ENCODE data around the gene MYO5C.

Gene MYO5C

DNA sequence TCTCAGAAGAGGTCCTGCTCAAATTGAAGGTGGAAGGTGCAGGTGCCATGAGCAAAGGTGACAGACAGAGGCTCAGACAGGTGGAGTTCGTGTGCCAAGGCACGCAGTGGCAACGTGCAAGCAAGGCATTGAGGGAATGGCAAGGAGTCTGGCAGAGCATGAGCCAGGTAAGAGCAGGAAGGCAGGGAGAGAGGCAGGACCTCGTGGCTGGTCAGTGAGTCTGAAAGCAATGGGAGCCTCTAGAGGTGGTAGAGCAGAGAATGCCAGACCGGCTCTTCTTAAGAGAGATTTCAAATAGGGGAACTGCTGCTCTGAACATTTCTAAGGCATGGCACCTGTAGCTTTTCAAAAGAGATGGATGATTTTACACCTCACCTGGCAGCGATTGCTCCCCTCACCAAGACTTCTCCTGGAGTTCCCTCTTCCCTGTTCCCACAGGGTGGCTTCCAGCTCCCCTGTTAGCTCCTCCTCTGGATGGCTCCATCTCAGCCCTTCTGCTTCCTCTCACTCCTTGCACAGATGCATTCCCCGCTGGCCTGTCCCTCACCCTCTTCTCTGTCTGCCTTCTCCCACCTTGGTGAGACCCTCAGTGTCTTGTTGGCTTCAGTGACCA lies 2.7 kb downstream of the MYO5C start:
- no peak overlapping the region for H3K4me3 ChIP-seq (replicated peaks; ENCODE audit: low read depth, low read length)
- no peak for DNase-seq (ENCODE audit: extremely low read depth, low read depth)
- TF ChIP-seq, protein P1, sequence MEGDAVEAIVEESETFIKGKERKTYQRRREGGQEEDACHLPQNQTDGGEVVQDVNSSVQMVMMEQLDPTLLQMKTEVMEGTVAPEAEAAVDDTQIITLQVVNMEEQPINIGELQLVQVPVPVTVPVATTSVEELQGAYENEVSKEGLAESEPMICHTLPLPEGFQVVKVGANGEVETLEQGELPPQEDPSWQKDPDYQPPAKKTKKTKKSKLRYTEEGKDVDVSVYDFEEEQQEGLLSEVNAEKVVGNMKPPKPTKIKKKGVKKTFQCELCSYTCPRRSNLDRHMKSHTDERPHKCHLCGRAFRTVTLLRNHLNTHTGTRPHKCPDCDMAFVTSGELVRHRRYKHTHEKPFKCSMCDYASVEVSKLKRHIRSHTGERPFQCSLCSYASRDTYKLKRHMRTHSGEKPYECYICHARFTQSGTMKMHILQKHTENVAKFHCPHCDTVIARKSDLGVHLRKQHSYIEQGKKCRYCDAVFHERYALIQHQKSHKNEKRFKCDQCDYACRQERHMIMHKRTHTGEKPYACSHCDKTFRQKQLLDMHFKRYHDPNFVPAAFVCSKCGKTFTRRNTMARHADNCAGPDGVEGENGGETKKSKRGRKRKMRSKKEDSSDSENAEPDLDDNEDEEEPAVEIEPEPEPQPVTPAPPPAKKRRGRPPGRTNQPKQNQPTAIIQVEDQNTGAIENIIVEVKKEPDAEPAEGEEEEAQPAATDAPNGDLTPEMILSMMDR (IDR thresholded peaks at IDR 0.05; ENCODE audit: low read depth, low read length, missing control alignments), result no peak

DNA sequence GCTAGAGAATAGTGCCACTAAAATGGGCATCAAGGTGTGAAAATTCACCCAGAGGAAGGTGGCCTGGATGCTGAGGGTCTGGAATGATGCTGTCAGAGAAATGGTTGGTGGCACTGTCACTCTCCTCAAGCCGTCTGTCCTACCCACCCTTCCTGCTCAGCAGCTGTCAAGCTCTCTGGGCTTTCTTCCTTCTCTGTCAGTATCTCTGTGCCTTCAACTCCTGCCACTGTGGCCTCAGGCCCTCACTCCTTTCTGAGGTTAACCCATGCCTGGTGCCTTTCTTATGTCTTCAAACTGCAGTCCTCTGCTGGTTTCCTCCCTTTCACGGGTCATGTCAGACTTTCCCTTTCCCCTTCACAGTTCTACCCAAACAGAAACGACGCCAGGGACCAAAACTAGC lies 4.4 kb downstream of the MYO5C start:
- no peak for DNase-seq (ENCODE audit: extremely low read depth, low read depth)
- no peak overlapping the region for H3K4me3 ChIP-seq (replicated peaks; ENCODE audit: low read depth, low read length)
- TF ChIP-seq, protein P1 (IDR thresholded peaks at IDR 0.05; ENCODE audit: low read depth, low read length, missing control alignments), result no peak

DNA sequence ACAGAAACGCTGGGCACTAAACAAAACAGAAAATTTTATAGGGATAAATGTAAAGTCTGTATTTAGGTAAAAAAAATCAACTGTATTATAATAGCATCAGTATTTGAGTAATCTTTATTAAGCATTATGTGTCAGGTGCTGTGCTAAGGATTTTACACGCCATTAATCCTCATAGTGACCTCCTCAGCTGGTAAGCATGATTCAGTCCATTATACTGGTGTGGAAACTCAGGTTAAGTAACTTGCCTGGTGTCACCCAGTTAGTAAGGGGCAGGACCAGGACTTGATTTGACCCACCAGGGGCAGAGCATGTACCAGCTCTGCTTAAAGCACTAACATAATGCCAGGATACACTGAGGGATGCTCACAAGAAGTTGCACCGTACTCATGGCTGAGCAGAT lies 4.8 kb downstream of the MYO5C start:
- TF ChIP-seq, protein P1 (IDR thresholded peaks at IDR 0.05; ENCODE audit: low read depth, low read length, missing control alignments), result no peak
- no peak for DNase-seq (ENCODE audit: extremely low read depth, low read depth)
- no peak overlapping the region for H3K4me3 ChIP-seq (replicated peaks; ENCODE audit: low read depth, low read length)

DNA sequence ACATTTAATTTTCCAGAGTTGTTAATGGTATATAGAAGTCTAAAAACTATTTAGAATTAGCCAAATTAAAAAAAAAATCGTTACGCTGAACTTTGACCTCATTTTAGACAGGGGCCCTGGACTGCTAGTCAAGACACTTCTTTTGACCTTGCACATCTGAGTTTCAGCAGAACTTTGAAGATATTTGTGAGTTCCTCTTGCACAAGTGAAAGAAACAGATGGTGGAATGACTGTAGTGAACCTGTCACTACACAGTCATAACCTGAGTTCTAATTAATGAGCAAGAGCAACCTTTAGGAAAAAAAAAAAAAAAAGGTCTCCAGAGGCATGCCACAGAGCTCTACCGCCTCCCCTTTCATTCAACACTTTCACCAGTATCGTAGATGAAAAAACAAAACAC lies 5.3 kb downstream of the MYO5C start:
- no peak overlapping the region for H3K4me3 ChIP-seq (replicated peaks; ENCODE audit: low read depth, low read length)
- TF ChIP-seq, protein P1 (IDR thresholded peaks at IDR 0.05; ENCODE audit: low read depth, low read length, missing control alignments), result no peak
- no peak for DNase-seq (ENCODE audit: extremely low read depth, low read depth)

DNA sequence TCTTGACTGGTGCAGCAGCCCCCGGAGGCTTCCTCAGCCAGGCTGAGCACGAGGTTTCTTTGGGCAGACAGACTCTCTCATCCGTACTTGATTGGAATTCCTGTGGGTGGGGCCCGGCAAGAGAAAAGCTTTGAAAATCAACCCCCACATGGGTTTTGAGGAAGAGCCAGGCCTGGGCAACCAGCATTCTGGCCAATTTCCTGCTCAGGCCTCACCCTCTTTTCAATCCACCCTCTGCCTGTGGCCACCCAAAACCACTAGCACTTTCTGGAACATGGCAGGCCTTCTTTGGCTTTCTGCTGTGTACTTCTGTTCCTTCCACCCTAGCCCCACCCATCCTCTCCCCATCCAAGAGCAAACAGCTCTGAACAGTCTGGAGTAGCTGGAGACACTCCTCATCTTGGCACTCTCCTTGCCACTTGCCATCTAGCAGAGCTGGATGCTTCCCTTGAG lies 5.9 kb downstream of the MYO5C start:
- DNase-seq (ENCODE audit: extremely low read depth, low read depth), result no peak
- no peak overlapping the region for H3K4me3 ChIP-seq (replicated peaks; ENCODE audit: low read depth, low read length)
- TF ChIP-seq, protein P1 (IDR thresholded peaks at IDR 0.05; ENCODE audit: low read depth, low read length, missing control alignments), result no peak

DNA sequence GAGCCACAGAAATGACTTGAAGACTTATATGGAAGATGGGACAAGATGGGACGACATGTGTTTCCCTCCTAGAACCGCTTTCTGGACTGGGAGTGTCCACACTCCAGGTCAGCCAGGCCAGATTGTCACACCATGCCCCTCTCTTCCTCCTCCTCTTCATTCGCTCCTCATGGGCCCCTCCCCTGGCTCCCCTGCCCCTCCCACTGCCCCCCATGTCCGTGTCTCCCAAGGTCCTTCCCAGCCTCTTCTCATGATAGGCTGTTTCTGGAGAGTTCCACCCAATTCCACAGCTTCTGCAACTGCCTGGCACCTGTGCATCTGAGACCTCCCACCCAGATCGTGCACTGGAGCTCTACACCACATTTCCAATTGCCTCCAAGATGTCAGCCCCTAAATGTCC lies 6.6 kb downstream of the MYO5C start:
- no peak for DNase-seq (ENCODE audit: extremely low read depth, low read depth)
- TF ChIP-seq, protein P1 (IDR thresholded peaks at IDR 0.05; ENCODE audit: low read depth, low read length, missing control alignments), result no peak
- no peak overlapping the region for H3K4me3 ChIP-seq (replicated peaks; ENCODE audit: low read depth, low read length)

All from HFF-Myc (cell line).